ENCODE measurements around the gene ETFA.
A peak's percentile ranks its signal among the peaks of the same experiment; 100 is the strongest.

Gene ETFA

GRCh38 chr15:76345880-76346668, 34.8 kb upstream of the ETFA start:
- H3K27ac ChIP-seq (ENCODE audit: low read length) = no peak overlapping the region
- no peak overlapping the region for H3K9ac ChIP-seq (ENCODE audit: low read length)
- no peaks in the 10 kb centered on the region for H3K36me3 ChIP-seq (ENCODE audit: control insufficient read depth, low read depth, low read length)
- H3K4me3 ChIP-seq (ENCODE audit: low read length) = peak overlapping the region; percentile 68
- H3K4me1 ChIP-seq (ENCODE audit: control insufficient read depth, low read depth, low read length) = peaks cover 18% of the 10 kb centered on the region
- H3K9me3 ChIP-seq (ENCODE audit: control insufficient read depth, low read depth, low read length) = peaks cover 4% of the 10 kb centered on the region
- peaks cover 100% of the 10 kb centered on the region for H3K27me3 ChIP-seq (ENCODE audit: control insufficient read depth, insufficient read depth, low read length)

GRCh38 chr15:76345583-76345879, 34.3 kb upstream of the ETFA start:
- Histone ChIP-seq H3K4me3 (ENCODE audit: low read length) (peak overlapping the region; percentile 68), H3K9ac (ENCODE audit: low read length) (no peak overlapping the region), H3K9me3 (ENCODE audit: control insufficient read depth, low read depth, low read length) (peaks cover 4% of the 10 kb centered on the region), H3K27me3 (ENCODE audit: control insufficient read depth, insufficient read depth, low read length) (peaks cover 100% of the 10 kb centered on the region), H3K36me3 (ENCODE audit: control insufficient read depth, low read depth, low read length) (no peaks in the 10 kb centered on the region), H3K27ac (ENCODE audit: low read length) (no peak overlapping the region), H3K4me1 (ENCODE audit: control insufficient read depth, low read depth, low read length) (peaks cover 20% of the 10 kb centered on the region)

GRCh38 chr15:76344893-76345582, 33.8 kb upstream of the ETFA start:
- Histone ChIP-seq H3K9me3 (ENCODE audit: control insufficient read depth, low read depth, low read length) (peaks cover 4% of the 10 kb centered on the region), H3K36me3 (ENCODE audit: control insufficient read depth, low read depth, low read length) (no peaks in the 10 kb centered on the region), H3K9ac (ENCODE audit: low read length) (no peak overlapping the region), H3K4me3 (ENCODE audit: low read length) (peak overlapping the region; percentile 68), H3K27me3 (ENCODE audit: control insufficient read depth, insufficient read depth, low read length) (peaks cover 100% of the 10 kb centered on the region), H3K27ac (ENCODE audit: low read length) (no peak overlapping the region), H3K4me1 (ENCODE audit: control insufficient read depth, low read depth, low read length) (peaks cover 25% of the 10 kb centered on the region)

GRCh38 chr15:76343313-76343996, 32.2 kb upstream of the ETFA start:
- Histone ChIP-seq H3K27me3 (ENCODE audit: control insufficient read depth, insufficient read depth, low read length) (peaks cover 100% of the 10 kb centered on the region), H3K9me3 (ENCODE audit: control insufficient read depth, low read depth, low read length) (peaks cover 4% of the 10 kb centered on the region), H3K36me3 (ENCODE audit: control insufficient read depth, low read depth, low read length) (no peaks in the 10 kb centered on the region), H3K9ac (ENCODE audit: low read length) (no peak overlapping the region), H3K4me1 (ENCODE audit: control insufficient read depth, low read depth, low read length) (peaks cover 30% of the 10 kb centered on the region), H3K27ac (ENCODE audit: low read length) (no peak overlapping the region), H3K4me3 (ENCODE audit: low read length) (no peak overlapping the region)

- Histone ChIP-seq H3K9ac (ENCODE audit: low read length) (no peak overlapping the region), H3K4me3 (ENCODE audit: low read length) (no peak overlapping the region), H3K4me1 (ENCODE audit: control insufficient read depth, low read depth, low read length) (peaks cover 26% of the 10 kb centered on the region), H3K27me3 (ENCODE audit: control insufficient read depth, insufficient read depth, low read length) (peaks cover 100% of the 10 kb centered on the region), H3K9me3 (ENCODE audit: control insufficient read depth, low read depth, low read length) (peaks cover 4% of the 10 kb centered on the region), H3K27ac (ENCODE audit: low read length) (no peak overlapping the region), H3K36me3 (ENCODE audit: control insufficient read depth, low read depth, low read length) (no peaks in the 10 kb centered on the region)
Observed at GRCh38 chr15:76342382-76343201, 31.3 kb upstream of the ETFA start.

GRCh38 chr15:76342058-76342381, 30.8 kb upstream of the ETFA start:
- H3K9me3 ChIP-seq (ENCODE audit: control insufficient read depth, low read depth, low read length) = peaks cover 4% of the 10 kb centered on the region
- peak overlapping the region; percentile 32 for H3K4me3 ChIP-seq (ENCODE audit: low read length)
- no peaks in the 10 kb centered on the region for H3K36me3 ChIP-seq (ENCODE audit: control insufficient read depth, low read depth, low read length)
- H3K27ac ChIP-seq (ENCODE audit: low read length) = no peak overlapping the region
- no peak overlapping the region for H3K9ac ChIP-seq (ENCODE audit: low read length)
- peaks cover 100% of the 10 kb centered on the region for H3K27me3 ChIP-seq (ENCODE audit: control insufficient read depth, insufficient read depth, low read length)
- H3K4me1 ChIP-seq (ENCODE audit: control insufficient read depth, low read depth, low read length) = peaks cover 29% of the 10 kb centered on the region

GRCh38 chr15:76341366-76342057, 30.2 kb upstream of the ETFA start:
- peaks cover 4% of the 10 kb centered on the region for H3K9me3 ChIP-seq (ENCODE audit: control insufficient read depth, low read depth, low read length)
- no peaks in the 10 kb centered on the region for H3K36me3 ChIP-seq (ENCODE audit: control insufficient read depth, low read depth, low read length)
- no peak overlapping the region for H3K9ac ChIP-seq (ENCODE audit: low read length)
- H3K27ac ChIP-seq (ENCODE audit: low read length) = no peak overlapping the region
- peaks cover 28% of the 10 kb centered on the region for H3K4me1 ChIP-seq (ENCODE audit: control insufficient read depth, low read depth, low read length)
- peaks cover 100% of the 10 kb centered on the region for H3K27me3 ChIP-seq (ENCODE audit: control insufficient read depth, insufficient read depth, low read length)
- H3K4me3 ChIP-seq (ENCODE audit: low read length) = peak overlapping the region; percentile 32

GRCh38 chr15:76340803-76341365, 29.6 kb upstream of the ETFA start:
- Histone ChIP-seq H3K4me1 (ENCODE audit: control insufficient read depth, low read depth, low read length) (peaks cover 28% of the 10 kb centered on the region), H3K4me3 (ENCODE audit: low read length) (peak overlapping the region; percentile 33), H3K9me3 (ENCODE audit: control insufficient read depth, low read depth, low read length) (peaks cover 4% of the 10 kb centered on the region), H3K9ac (ENCODE audit: low read length) (no peak overlapping the region), H3K27ac (ENCODE audit: low read length) (no peak overlapping the region), H3K27me3 (ENCODE audit: control insufficient read depth, insufficient read depth, low read length) (peaks cover 100% of the 10 kb centered on the region), H3K36me3 (ENCODE audit: control insufficient read depth, low read depth, low read length) (no peaks in the 10 kb centered on the region)

- peak overlapping the region; percentile 33 for H3K4me3 ChIP-seq (ENCODE audit: low read length)
- H3K4me1 ChIP-seq (ENCODE audit: control insufficient read depth, low read depth, low read length) = peaks cover 28% of the 10 kb centered on the region
Observed at GRCh38 chr15:76340198-76340802, 29.0 kb upstream of the ETFA start.

GRCh38 chr15:76339305-76340197, 28.3 kb upstream of the ETFA start:
- Histone ChIP-seq H3K4me3 (ENCODE audit: low read length) (peak overlapping the region; percentile 33), H3K9me3 (ENCODE audit: control insufficient read depth, low read depth, low read length) (peaks cover 4% of the 10 kb centered on the region), H3K36me3 (ENCODE audit: control insufficient read depth, low read depth, low read length) (no peaks in the 10 kb centered on the region), H3K27me3 (ENCODE audit: control insufficient read depth, insufficient read depth, low read length) (peaks cover 100% of the 10 kb centered on the region), H3K27ac (ENCODE audit: low read length) (no peak overlapping the region), H3K9ac (ENCODE audit: low read length) (no peak overlapping the region), H3K4me1 (ENCODE audit: control insufficient read depth, low read depth, low read length) (peaks cover 28% of the 10 kb centered on the region)

More at GRCh38 chr15:76340198-76340802, 29.0 kb upstream of the ETFA start:
- Histone ChIP-seq H3K27me3 (ENCODE audit: control insufficient read depth, insufficient read depth, low read length) (peaks cover 100% of the 10 kb centered on the region), H3K9ac (ENCODE audit: low read length) (no peak overlapping the region), H3K9me3 (ENCODE audit: control insufficient read depth, low read depth, low read length) (peaks cover 4% of the 10 kb centered on the region), H3K36me3 (ENCODE audit: control insufficient read depth, low read depth, low read length) (no peaks in the 10 kb centered on the region), H3K27ac (ENCODE audit: low read length) (no peak overlapping the region)

All from iPS-18a (cell line).